Chondrocyte (in vitro differentiated cells): ENCODE data around the gene TMEM258. TPM values are rescaled to one million over a fixed set of nuclear protein-coding genes. Genes with fewer than 3 reads are reported as not detected.

Experiments used
- DNase-seq: peaks from one replicate; pipeline ENCODE4 v3.0.0; 2021; ENCODE audit warnings: mixed read lengths, low spot score
- H3K27ac Mint-ChIP-seq: one replicate; pipeline ENCODE4 v1.8.0; 2021; ENCODE audit warnings: mild to moderate bottlenecking, moderate library complexity, mixed read lengths; ENCODE audit not compliant: unreplicated experiment
- H3K27me3 Mint-ChIP-seq: 2 replicates; pipeline ENCODE4 v1.8.0; 2021; ENCODE audit warnings: low read depth, mixed read lengths
- H3K36me3 Mint-ChIP-seq: 2 replicates; pipeline ENCODE4 v1.8.0; 2021; ENCODE audit warnings: low read depth, mixed read lengths
- H3K4me1 Mint-ChIP-seq: 2 replicates; pipeline ENCODE4 v1.8.0; 2021; ENCODE audit warnings: low read depth, mild to moderate bottlenecking, mixed read lengths
- H3K4me3 Mint-ChIP-seq: one replicate; pipeline ENCODE4 v1.8.0; 2021; ENCODE audit warnings: mild to moderate bottlenecking, moderate library complexity, mixed read lengths; ENCODE audit not compliant: unreplicated experiment
- H3K9me3 Mint-ChIP-seq: 2 replicates; pipeline ENCODE4 v1.8.0; 2021; ENCODE audit warnings: low read depth, mixed read lengths
- CTCF ChIP-seq: fragments of 200-600 bp; sonication (generic); IDR thresholded peaks from 2 replicates; pipeline ENCODE4 v1.5.0; 2021; ENCODE audit warnings: antibody characterized with exemption, mild to moderate bottlenecking, moderate library complexity
- total RNA-seq: library from RNA; stranded (reverse); gene quantifications from 3 replicates; pipeline ENCODE4 v1.2.1, GENCODE V29; 2021

Gene TMEM258
- total RNA-seq, 1 donor from 2014 or later: 103 TPM

GRCh38 chr11:61779666-61780525, 12.5 kb downstream of the TMEM258 start:
- no peaks in the 10 kb centered on the region for H3K27me3 Mint-ChIP-seq
- peaks cover 2% of the 10 kb centered on the region for H3K36me3 Mint-ChIP-seq
- H3K4me1 Mint-ChIP-seq: peaks cover 17% of the 10 kb centered on the region
- no peak for DNase-seq
- no peak overlapping the region for H3K4me3 Mint-ChIP-seq
- no peak for TF ChIP-seq CTCF
- H3K27ac Mint-ChIP-seq: no peak overlapping the region
- H3K9me3 Mint-ChIP-seq: no peaks in the 10 kb centered on the region

GRCh38 chr11:61778920-61779650, 13.3 kb downstream of the TMEM258 start:
- TF ChIP-seq CTCF: no peak
- H3K27me3 Mint-ChIP-seq: no peaks in the 10 kb centered on the region

GRCh38 chr11:61778357-61778886, 14.0 kb downstream of the TMEM258 start:
- no peaks in the 10 kb centered on the region for H3K27me3 Mint-ChIP-seq
- no peak for TF ChIP-seq CTCF
- no peak overlapping the region for H3K4me3 Mint-ChIP-seq
- H3K9me3 Mint-ChIP-seq: no peaks in the 10 kb centered on the region
- H3K36me3 Mint-ChIP-seq: no peaks in the 10 kb centered on the region
- H3K27ac Mint-ChIP-seq: no peak overlapping the region
- DNase-seq: peak; percentile 59
- peaks cover 3% of the 10 kb centered on the region for H3K4me1 Mint-ChIP-seq

More at GRCh38 chr11:61778920-61779650, 13.3 kb downstream of the TMEM258 start:
- no peaks in the 10 kb centered on the region for H3K36me3 Mint-ChIP-seq
- peaks cover 9% of the 10 kb centered on the region for H3K4me1 Mint-ChIP-seq
- DNase-seq: peak; percentile 86
- H3K27ac Mint-ChIP-seq: no peak overlapping the region
- H3K9me3 Mint-ChIP-seq: no peaks in the 10 kb centered on the region
- H3K4me3 Mint-ChIP-seq: no peak overlapping the region

- peak; percentile 81 for DNase-seq
- no peak overlapping the region for H3K27ac Mint-ChIP-seq
- TF ChIP-seq CTCF: no peak
- no peaks in the 10 kb centered on the region for H3K36me3 Mint-ChIP-seq
- no peaks in the 10 kb centered on the region for H3K9me3 Mint-ChIP-seq
- H3K4me1 Mint-ChIP-seq: no peaks in the 10 kb centered on the region
- no peak overlapping the region for H3K4me3 Mint-ChIP-seq
- no peaks in the 10 kb centered on the region for H3K27me3 Mint-ChIP-seq
Measured at GRCh38 chr11:61777234-61778090, 14.9 kb downstream of the TMEM258 start.
